K562 (cell line): ENCODE results near the gene GPR176. TPM values are rescaled to one million over a fixed set of nuclear protein-coding genes. Genes with fewer than 3 reads are reported as not detected.
A peak's percentile ranks its signal among the peaks of the same experiment; 100 is the strongest.

ENCODE experiments used
- ATAC-seq: fragments of 200-7000 bp; cut with Tn5 transposase; 3 replicates; pipeline ENCODE4 v1.9.1; 2020; ENCODE audit warnings: moderate library complexity
- BruUV-seq: library from RNA; stranded (reverse); fragments of 400-500 nt; replicated peaks from 2 replicates; lab custom pipeline; 2021; lab: Mats Ljungman, UMichigan
- CTCF ChIA-PET: fragments of 300-600 bp; formaldehyde crosslinking; extraction: SDS; loops from one replicate; lab custom pipeline; 2021; ENCODE audit warnings: low intra/inter-chr PET ratio; lab: Yijun Ruan, JAX
- POLR2A ChIA-PET: fragments of 300-600, 350-650 bp; sonication (Branson Sonifier 250); formaldehyde crosslinking; extraction: SDS; loops from one replicate; lab custom pipeline; 2021; ENCODE audit warnings: antibody characterized with exemption, inconsistent platforms; lab: Yijun Ruan, JAX
- DNase-seq, 4 experiments: peaks; one replicate each; pipeline versions ENCODE4 v3.0.0 to v3.0.0-alpha.2; 2011 to 2018; ENCODE audit warnings: low spot score in 3 of 4, mixed read lengths in 3 of 4; ENCODE audit errors: extremely low read depth in 1 of 4
- FAIRE-seq: peaks from 2 replicates; lab custom pipeline; 2011; peaks lifted over from hg19 to GRCh38; lab: Jason Lieb, UNC
- H2AFZ ChIP-seq: 2 replicates; pipeline ENCODE4 v1.6.0; 2011; ENCODE audit warnings: low read depth, low read length, control low read depth, inconsistent platforms
- H3K27ac ChIP-seq: fragments of 200-600 bp; 3 replicates; pipeline ENCODE4 v1.8.0; 2011; ENCODE audit warnings: low read depth, mild to moderate bottlenecking, control low read depth, inconsistent platforms, low read length, moderate library complexity, mixed read lengths; ENCODE audit errors: extremely low read depth
- H3K27me3 ChIP-seq, 2 experiments: fragments of 300-600 bp in 1 of 2; 2 replicates in 1 of 2; 3 replicates in 1 of 2; pipeline versions ENCODE4 v1.6.0 to v1.8.0; 2011; ENCODE audit warnings: inconsistent platforms in 2 of 2, low read length in 2 of 2, mild to moderate bottlenecking in 1 of 2, mixed read lengths in 1 of 2, moderate library complexity in 1 of 2; ENCODE audit not compliant: control insufficient read depth in 2 of 2, insufficient read depth in 2 of 2
- H3K36me3 ChIP-seq: fragments of 300-600 bp; 3 replicates; pipeline ENCODE4 v1.8.0; 2011; ENCODE audit warnings: mild to moderate bottlenecking, low read length, inconsistent platforms; ENCODE audit not compliant: control insufficient read depth, insufficient read depth
- H3K4me1 ChIP-seq, 2 experiments: fragments of 200-600 bp in 1 of 2; replicated peaks in 1 of 2; 2 replicates in 1 of 2; 3 replicates in 1 of 2; pipeline versions ENCODE4 v1.5.1 to v1.8.0; 2011; ENCODE audit warnings: inconsistent platforms in 2 of 2, low read length in 2 of 2, mild to moderate bottlenecking in 1 of 2, mixed read lengths in 1 of 2, moderate library complexity in 1 of 2; ENCODE audit not compliant: control insufficient read depth in 2 of 2, insufficient read depth in 2 of 2
- H3K4me2 ChIP-seq: 2 replicates; pipeline ENCODE4 v1.6.1; 2011; ENCODE audit warnings: low read length, control low read depth, inconsistent platforms, mixed read lengths; ENCODE audit not compliant: insufficient read depth
- H3K4me3 ChIP-seq: fragments of 200-600 bp; sonication (generic), shearing (Covaris generic); 2 replicates; pipeline ENCODE4 v1.5.1; 2016; ENCODE audit warnings: control low read depth, inconsistent platforms
- H3K79me2 ChIP-seq: fragments of 200-600 bp; 3 replicates; pipeline ENCODE4 v1.8.0; 2011; ENCODE audit warnings: low read length, inconsistent platforms; ENCODE audit not compliant: control insufficient read depth, insufficient read depth
- H3K9ac ChIP-seq, 2 experiments: 2 replicates each; pipeline versions ENCODE4 v1.6.0 to v1.6.1; 2011; ENCODE audit warnings: low read depth in 2 of 2, low read length in 2 of 2, control low read depth in 1 of 2, inconsistent platforms in 1 of 2, mild to moderate bottlenecking in 1 of 2, mixed read lengths in 1 of 2; ENCODE audit not compliant: insufficient read depth in 1 of 2
- H3K9me1 ChIP-seq: one replicate; pipeline ENCODE4 v1.6.0; 2011; ENCODE audit warnings: inconsistent platforms, mild to moderate bottlenecking, low read length, moderate library complexity; ENCODE audit not compliant: control insufficient read depth, insufficient read depth
- H3K9me3 ChIP-seq: replicated peaks from 2 replicates; pipeline ENCODE4 v1.5.1; 2011; ENCODE audit warnings: low read depth, low read length, inconsistent platforms; ENCODE audit not compliant: control insufficient read depth, insufficient read depth
- H4K20me1 ChIP-seq: replicated peaks from 2 replicates; pipeline ENCODE4 v1.6.1; 2011; ENCODE audit warnings: low read length, inconsistent platforms, mixed read lengths; ENCODE audit not compliant: control insufficient read depth, insufficient read depth
- HNRNPK ChIP-seq: fragments of 200-400 bp; formaldehyde crosslinking; IDR thresholded peaks from one replicate; pipeline ENCODE4 v1.6.1; 2018; ENCODE audit warnings: mild to moderate bottlenecking, low read depth, low read length; ENCODE audit not compliant: poor library complexity, severe bottlenecking
- KLF13 ChIP-seq: fragments of 450-650 bp; IDR thresholded peaks from 2 replicates; pipeline ENCODE4 v1.6.1; 2016; ENCODE audit warnings: missing genetic modification characterization, low read depth, mild to moderate bottlenecking, missing compliant biosample characterization, moderate library complexity, borderline replicate concordance
- PCBP2 ChIP-seq: fragments of 200-400 bp; formaldehyde crosslinking; IDR thresholded peaks from 2 replicates; pipeline ENCODE4 v1.6.1; 2018; ENCODE audit warnings: low read length, low read depth, mild to moderate bottlenecking, moderate library complexity; ENCODE audit not compliant: poor library complexity, severe bottlenecking
- POLR2A ChIP-seq: fragments of 450-650 bp; conservative IDR thresholded peaks from 2 replicates; pipeline ENCODE4 v1.6.1; 2016
- TRIM24 ChIP-seq, 2 experiments: fragments of 450-650 bp; IDR thresholded peaks; 2 replicates each; pipeline ENCODE4 v1.6.1; 2016
- ZNF133 ChIP-seq: fragments of 250-450 bp; sonication (Bioruptor Pico); IDR thresholded peaks from 2 replicates; pipeline ENCODE4 v1.4.0; 2020; ENCODE audit warnings: mild to moderate bottlenecking
- ZNF280B ChIP-seq: fragments of 250-450 bp; sonication (Bioruptor Pico); IDR thresholded peaks from 2 replicates; pipeline ENCODE4 v1.5.1; 2021; ENCODE audit warnings: mild to moderate bottlenecking
- WGBS: fragments of 100-300 bp; shearing (Covaris generic); methylation state at CpG from one replicate; pipeline ENCODE4 v1.1.6; 2016; ENCODE audit warnings: low coverage, mixed read lengths; ENCODE audit not compliant: insufficient coverage; ENCODE audit errors: missing lambda C conversion rate; 5-methylcytosine and 5-hydroxymethylcytosine counted together
- in situ Hi-C: fragments of 300-500 bp; cut with MboI; formaldehyde crosslinking; loops from 4 replicates; pipeline ENCODE4 v1.15.0; 2018; ENCODE audit warnings: inconsistent platforms, mixed read lengths
- intact Hi-C: fragments of 100-400 bp; cut with micrococcal nuclease; formaldehyde crosslinking; loops from 2 replicates; pipeline ENCODE4 v1.14.2; 2022
- polyA plus RNA-seq, 8 experiments: library from polyadenylated mRNA; depleted of rRNA in 4 of 8; stranded (reverse) in 5 of 8; unstranded in 3 of 8; fragments of >200 nt; fragmentation: Nextera tagmentation in 2 of 8; fragmentation: Illumina TruSeq in 1 of 8; extraction: Ambion mirVana in 2 of 8; extraction: Trizol in 1 of 8; gene quantifications; 2 replicates each; pipeline versions ENCODE4 v1.2.1 to v1.2.3, GENCODE V29; 2011 to 2014; ENCODE audit warnings: inconsistent platforms in 1 of 8, missing spikeins in 1 of 8
- total RNA-seq, 7 experiments: library from RNA; depleted of rRNA in 6 of 7; stranded (reverse); fragments of >200 nt in 6 of 7; fragmentation: Illumina TruSeq in 2 of 7; extraction: Trizol in 2 of 7; gene quantifications; 2 replicates each; pipeline versions ENCODE4 v1.2.1 to v1.2.3, GENCODE V29; 2011 to 2021; ENCODE audit warnings: low replicate concordance in 1 of 7

GPR176 gene
- total and polyA plus RNA-seq, 9 of the 15 experiments (the other 6 are each of a cell fraction or from before 2014, with no cell fraction given): 0.03 to 1.2 (median 0.76) TPM

GRCh38 chr15:39776068-39776467, 144.0 kb downstream of the GPR176 start:
- Histone ChIP-seq H3K4me3 (no peak overlapping the region), H3K79me2 (no peaks in the 10 kb centered on the region), H3K4me1 (no peaks in the 10 kb centered on the region; a peak in 2 of 5 replicates), H3K9me3 (no peaks in the 10 kb centered on the region; the same call in 1 of the 2 replicates), H3K9me1 (no peaks in the 10 kb centered on the region), H3K27me3 (no peaks in the 10 kb centered on the region), H3K36me3 (no peaks in the 10 kb centered on the region), H3K9ac (no peak overlapping the region), H2AFZ (no peak overlapping the region), H4K20me1 (no peaks in the 10 kb centered on the region), H3K4me2 (no peak overlapping the region), H3K27ac (no peak overlapping the region)
- intact Hi-C loops (no loop called here), in situ Hi-C loops (loop anchor here (25.0 kb wide), 1 partner anchor 236 kb away; no protein-coding TSS in a partner anchor)
- DNase-seq (peak in 1 of 4 experiments; percentile 19), ATAC-seq (no peak), FAIRE-seq (no peak)
- no peak for TF ChIP-seq ZNF133
- peak; percentile 66 for TF ChIP-seq HNRNPK
- no peak for TF ChIP-seq TRIM24 (IDR thresholded peaks at IDR 0.05)
- peak; percentile 49 for TF ChIP-seq PCBP2
- TF ChIP-seq POLR2A: no peak
- TF ChIP-seq KLF13 (tag): no peak
- no peak for TF ChIP-seq ZNF280B
- ChIA-PET POLR2A (interaction anchor here (0.9 kb wide), 1 partner anchor 19 kb away, joined by 3 read pairs; no protein-coding TSS in a partner anchor), CTCF (no interaction called here)
- WGBS: 68% methylated on average over 3 of the region's 4 CpGs
- BruUV-seq: no TSS peak
